IMR-90 (cell line): Measurements from ENCODE around the gene ZNF433. TPM values are rescaled to one million over a fixed set of nuclear protein-coding genes. Genes with fewer than 3 reads are reported as not detected.

Source experiments
- ATAC-seq: fragments of 200-7000 bp; cut with Tn5 transposase; 2 replicates; pipeline ENCODE4 v1.9.1; 2020; ENCODE audit warnings: low read depth, mild to moderate bottlenecking, moderate library complexity
- BruUV-seq: library from RNA; stranded (reverse); fragments of 400-500 nt; replicated peaks from 2 replicates; lab custom pipeline; 2021; lab: Mats Ljungman, UMichigan
- CTCF ChIA-PET: fragments of 300-600 bp; formaldehyde crosslinking; extraction: SDS; loops from one replicate; lab custom pipeline; 2021; ENCODE audit warnings: antibody characterized with exemption; lab: Yijun Ruan, JAX
- POLR2A ChIA-PET: fragments of 300-600 bp; sonication (Branson Sonifier 250); formaldehyde crosslinking; loops from one replicate; lab custom pipeline; 2022; ENCODE audit warnings: antibody characterized with exemption; ENCODE audit not compliant: unreplicated experiment; lab: Charles Lee
- DNase-seq: peaks from one replicate; pipeline ENCODE4 v3.0.0; 2013
- H2AFZ ChIP-seq: replicated peaks from 2 replicates; pipeline ENCODE3; 2013; ENCODE audit warnings: low read length, mild to moderate bottlenecking; ENCODE audit not compliant: poor library complexity
- H2AK5ac ChIP-seq: 2 replicates; pipeline ENCODE4 v1.6.1; 2013; ENCODE audit warnings: low read depth, low read length, inconsistent platforms
- H2AK9ac ChIP-seq: replicated peaks from 2 replicates; pipeline ENCODE3; 2013; ENCODE audit warnings: mild to moderate bottlenecking, low read depth, low read length, moderate library complexity; ENCODE audit not compliant: poor library complexity
- H2BK120ac ChIP-seq: 2 replicates; pipeline ENCODE4 v1.6.1; 2013; ENCODE audit warnings: low read depth, low read length, inconsistent platforms
- H2BK15ac ChIP-seq: 3 replicates; pipeline ENCODE4 v1.6.1; 2013; ENCODE audit warnings: low read depth, low read length, inconsistent platforms
- H2BK20ac ChIP-seq: 2 replicates; pipeline ENCODE4 v1.6.1; 2013; ENCODE audit warnings: low read depth, mild to moderate bottlenecking, inconsistent platforms, low read length, moderate library complexity
- H2BK5ac ChIP-seq: 2 replicates; pipeline ENCODE4 v1.6.1; 2013; ENCODE audit warnings: mild to moderate bottlenecking, low read depth, low read length, inconsistent platforms; ENCODE audit not compliant: poor library complexity, severe bottlenecking
- H3K14ac ChIP-seq: replicated peaks from 2 replicates; pipeline ENCODE4 v1.6.1; 2013; ENCODE audit warnings: low read depth, low read length, inconsistent platforms
- H3K18ac ChIP-seq: 2 replicates; pipeline ENCODE4 v1.6.1; 2013; ENCODE audit warnings: low read depth, low read length, control low read depth
- H3K23ac ChIP-seq: 2 replicates; pipeline ENCODE4 v1.6.1; 2013; ENCODE audit warnings: low read depth, low read length, inconsistent platforms
- H3K27ac ChIP-seq: 2 replicates; pipeline ENCODE4 v1.5.1; 2013; ENCODE audit warnings: mild to moderate bottlenecking, control low read depth, low read length; ENCODE audit not compliant: insufficient read depth
- H3K27me3 ChIP-seq: 2 replicates; pipeline ENCODE4 v1.6.1; 2013; ENCODE audit warnings: low read length; ENCODE audit not compliant: control insufficient read depth, insufficient read depth
- H3K36me3 ChIP-seq: 2 replicates; pipeline ENCODE4 v1.6.1; 2013; ENCODE audit warnings: low read length, mixed read lengths; ENCODE audit not compliant: control insufficient read depth, insufficient read depth
- H3K4ac ChIP-seq: 2 replicates; pipeline ENCODE4 v1.6.1; 2013; ENCODE audit warnings: low read depth, low read length, inconsistent platforms
- H3K4me1 ChIP-seq: 2 replicates; pipeline ENCODE4 v1.6.1; 2013; ENCODE audit warnings: low read length, mixed read lengths; ENCODE audit not compliant: control insufficient read depth, insufficient read depth
- H3K4me2 ChIP-seq: 2 replicates; pipeline ENCODE4 v1.6.1; 2013; ENCODE audit warnings: low read depth, mild to moderate bottlenecking, control low read depth, low read length, moderate library complexity
- H3K4me3 ChIP-seq: 2 replicates; pipeline ENCODE4 v1.5.1; 2013; ENCODE audit warnings: low read depth, mild to moderate bottlenecking, control low read depth, low read length, moderate library complexity; ENCODE audit not compliant: insufficient read depth
- H3K56ac ChIP-seq: 2 replicates; pipeline ENCODE4 v1.6.1; 2013; ENCODE audit warnings: low read length, inconsistent platforms; ENCODE audit not compliant: insufficient read depth; ENCODE audit errors: extremely low read depth
- H3K79me1 ChIP-seq, 2 experiments: 2 replicates each; pipeline ENCODE4 v1.6.1; 2013; ENCODE audit warnings: low read length in 2 of 2, inconsistent platforms in 1 of 2, low read depth in 1 of 2
- H3K9ac ChIP-seq: 2 replicates; pipeline ENCODE4 v1.6.1; 2013; ENCODE audit warnings: low read depth, low read length, control low read depth
- H3K9me1 ChIP-seq: 2 replicates; pipeline ENCODE4 v1.6.1; 2013; ENCODE audit warnings: low read length, inconsistent platforms; ENCODE audit not compliant: insufficient read depth
- H3K9me3 ChIP-seq: 2 replicates; pipeline ENCODE4 v1.6.1; 2013; ENCODE audit warnings: low read length; ENCODE audit not compliant: control insufficient read depth, insufficient read depth
- H4K20me1 ChIP-seq: 2 replicates; pipeline ENCODE4 v1.6.1; 2013; ENCODE audit warnings: low read length, inconsistent platforms; ENCODE audit not compliant: insufficient read depth
- H4K5ac ChIP-seq: 2 replicates; pipeline ENCODE4 v1.6.1; 2013; ENCODE audit warnings: mild to moderate bottlenecking, low read depth, low read length, control low read depth
- H4K8ac ChIP-seq, 2 experiments: 2 replicates each; pipeline ENCODE4 v1.6.1; 2013; ENCODE audit warnings: low read depth in 2 of 2, low read length in 2 of 2, control low read depth in 1 of 2, inconsistent platforms in 1 of 2
- H4K91ac ChIP-seq: 2 replicates; pipeline ENCODE4 v1.6.1; 2013; ENCODE audit warnings: low read depth, low read length, inconsistent platforms; ENCODE audit not compliant: insufficient read depth
- BHLHE40 ChIP-seq: fragments of 150-350 bp; IDR thresholded peaks from 2 replicates; pipeline ENCODE4 v1.6.1; 2016; ENCODE audit warnings: mild to moderate bottlenecking, low read depth, low read length
- CEBPB ChIP-seq: IDR thresholded peaks from 2 replicates; pipeline ENCODE4 v1.6.1; 2012; ENCODE audit warnings: low read depth, low read length, improper control_type of control experiment
- CTCF ChIP-seq: conservative IDR thresholded peaks from 2 replicates; pipeline ENCODE4 v1.5.1; 2012; ENCODE audit warnings: mild to moderate bottlenecking, low read depth, low read length, improper control_type of control experiment
- ELK1 ChIP-seq: fragments of 150-350 bp; IDR thresholded peaks from 2 replicates; pipeline ENCODE4 v1.6.1; 2016; ENCODE audit warnings: low read depth, mild to moderate bottlenecking, low read length, moderate library complexity, borderline replicate concordance
- FOS ChIP-seq: fragments of 150-350 bp; IDR thresholded peaks from 2 replicates; pipeline ENCODE4 v1.6.1; 2016; ENCODE audit warnings: low read depth, low read length
- MAZ ChIP-seq: IDR thresholded peaks from 2 replicates; pipeline ENCODE4 v1.6.1; 2012; ENCODE audit warnings: low read depth, mild to moderate bottlenecking, low read length, improper control_type of control experiment, moderate library complexity, borderline replicate concordance
- NFE2L2 ChIP-seq: fragments of 150-350 bp; IDR thresholded peaks from 2 replicates; pipeline ENCODE4 v1.6.1; 2016; ENCODE audit warnings: low read depth, mild to moderate bottlenecking, low read length
- POLR2A ChIP-seq: IDR thresholded peaks from 2 replicates; pipeline ENCODE4 v1.6.1; 2012; ENCODE audit warnings: mild to moderate bottlenecking, low read depth, low read length
- RAD21 ChIP-seq: IDR thresholded peaks from 2 replicates; pipeline ENCODE4 v1.6.1; 2012; ENCODE audit warnings: low read length, improper control_type of control experiment
- RCOR1 ChIP-seq: IDR thresholded peaks from 2 replicates; pipeline ENCODE4 v1.6.1; 2012; ENCODE audit warnings: mild to moderate bottlenecking, low read length, improper control_type of control experiment; ENCODE audit not compliant: insufficient replicate concordance
- RFX5 ChIP-seq: IDR thresholded peaks from 2 replicates; pipeline ENCODE4 v1.8.0; 2012; ENCODE audit warnings: low read depth, mild to moderate bottlenecking, low read length, moderate library complexity
- SMC3 ChIP-seq: fragments of 150-350 bp; IDR thresholded peaks from 2 replicates; pipeline ENCODE4 v1.6.1; 2016; ENCODE audit warnings: low read depth, mild to moderate bottlenecking, antibody characterized with exemption, low read length, moderate library complexity
- WGBS, 2 experiments: methylation state at CpG; one replicate each; pipeline versions ENCODE4 v1.1.5 to v1.1.7; 2013; ENCODE audit warnings: missing lambda C conversion rate in 2 of 2; ENCODE audit not compliant: insufficient read length in 1 of 2; ENCODE audit errors: extremely low coverage in 2 of 2; 5-methylcytosine and 5-hydroxymethylcytosine counted together
- dilution Hi-C: fragments of 300-500 bp; cut with HindIII; formaldehyde crosslinking; loops from one replicate; pipeline ENCODE4 v1.14.3; 2018; ENCODE audit warnings: low sequenced_read_pairs; ENCODE audit not compliant: unreplicated experiment
- in situ Hi-C: fragments of 300-500 bp; cut with MboI; formaldehyde crosslinking; loops from 3 replicates; pipeline ENCODE4 v1.14.3; 2019; ENCODE audit warnings: low sequenced_read_pairs, inconsistent platforms, mixed read lengths
- intact Hi-C: fragments of 100-400 bp; cut with micrococcal nuclease; formaldehyde crosslinking; loops from 2 replicates; pipeline ENCODE4 v1.10.0; 2022
- polyA plus RNA-seq, 3 experiments: library from polyadenylated mRNA; depleted of rRNA; stranded (reverse); fragments of >200 nt; gene quantifications; 2 replicates each; pipeline ENCODE4 v1.2.3, GENCODE V29; 2012; ENCODE audit warnings: low replicate concordance in 1 of 3
- total RNA-seq: library from RNA; depleted of rRNA; stranded (reverse); fragments of >200 nt; gene quantifications from 2 replicates; pipeline ENCODE4 v1.2.3, GENCODE V29; 2012

ZNF433 gene
- total and polyA plus RNA-seq, 2 of the 4 experiments (the other 2 are of a cell fraction): 3.5 to 11.1 TPM

- H3K27ac ChIP-seq: no peak overlapping the region
- H2BK20ac ChIP-seq: no peak overlapping the region
- no peak overlapping the region for H2BK15ac ChIP-seq
- H4K91ac ChIP-seq: no peak overlapping the region
- 11% methylated on average over 3 of the region's 5 CpGs; no CpG with 5 or more reads in 1 of the 2 experiments for WGBS, 2 experiments
- no peak overlapping the region for H2BK120ac ChIP-seq
- no TSS peak for BruUV-seq
- no peak overlapping the region for H2AK9ac ChIP-seq
- no peaks in the 10 kb centered on the region for H3K36me3 ChIP-seq
- POLR2A ChIA-PET: no interaction called here
- H2AK5ac ChIP-seq: no peak overlapping the region
- no peak overlapping the region for H3K14ac ChIP-seq
- H3K56ac ChIP-seq: no peak overlapping the region
- H3K9me1 ChIP-seq: no peaks in the 10 kb centered on the region
- no peak overlapping the region for H2BK5ac ChIP-seq
- intact Hi-C loops (loop anchor here (10.0 kb wide), 1 partner anchor 310 kb away; no protein-coding TSS in a partner anchor), in situ Hi-C loops (no loop called here), dilution Hi-C loops (no loop called here)
- peaks cover 2 to 16% of the 10 kb centered on the region in 2 experiments; a peak in 3 of 4 replicates for H3K79me1 ChIP-seq
- no peak for TF ChIP-seq SMC3
- no peak for TF ChIP-seq ELK1
- no peak for TF ChIP-seq CEBPB
- no peak for TF ChIP-seq POLR2A
- no peak for TF ChIP-seq RAD21
- no peak for TF ChIP-seq MAZ
- TF ChIP-seq BHLHE40: no peak
- TF ChIP-seq FOS: no peak
- TF ChIP-seq RFX5: no peak
- no peak for TF ChIP-seq NFE2L2
- TF ChIP-seq CTCF: no peak
- TF ChIP-seq RCOR1: no peak
- no peak overlapping the region for H3K4ac ChIP-seq
- DNase-seq: no peak
- H3K9ac ChIP-seq: no peak overlapping the region
- H3K23ac ChIP-seq: no peak overlapping the region
- H4K8ac ChIP-seq: no peak overlapping the region
- ATAC-seq: no peak
- no peak overlapping the region for H4K5ac ChIP-seq
- H3K4me3 ChIP-seq: no peak overlapping the region
- no peak overlapping the region for H3K18ac ChIP-seq
- peaks cover 8% of the 10 kb centered on the region for H4K20me1 ChIP-seq
- H2AFZ ChIP-seq: no peak overlapping the region
- H3K9me3 ChIP-seq: peaks cover 20% of the 10 kb centered on the region
- CTCF ChIA-PET: interaction anchor here (0.6 kb wide), 1 partner anchor 1034 kb away, joined by 3 read pairs; no protein-coding TSS in a partner anchor
- no peaks in the 10 kb centered on the region for H3K4me1 ChIP-seq
- H3K27me3 ChIP-seq: no peaks in the 10 kb centered on the region
- no peak overlapping the region for H3K4me2 ChIP-seq
Observed at GRCh38 chr19:11984986-11985385, 50.5 kb downstream of the ZNF433 start.
